Fibroblast of lung (primary cell): ENCODE results near the gene GRHPR. TPM values are rescaled to one million over a fixed set of nuclear protein-coding genes. Genes with fewer than 3 reads are reported as not detected.
A peak's percentile ranks its signal among the peaks of the same experiment; 100 is the strongest.

Experiments used
- DNase-seq, 2 donors: peaks; one replicate each; pipeline versions ENCODE4 v3.0.0 to v3.0.0-alpha.2; 2010; ENCODE audit warnings: low read depth in 2 of 2
- H2AFZ ChIP-seq: 2 replicates; pipeline ENCODE4 v1.5.1; 2012; ENCODE audit warnings: low read length, control low read depth, inconsistent platforms
- H3K27ac ChIP-seq: 2 replicates; pipeline ENCODE4 v1.5.1; 2011; ENCODE audit warnings: low read length, control low read depth; ENCODE audit not compliant: insufficient read depth
- H3K27me3 ChIP-seq: 2 replicates; pipeline ENCODE4 v1.5.1; 2011; ENCODE audit warnings: mild to moderate bottlenecking, low read length; ENCODE audit not compliant: control insufficient read depth, insufficient read depth
- H3K36me3 ChIP-seq: 2 replicates; pipeline ENCODE4 v1.5.1; 2011; ENCODE audit warnings: low read length; ENCODE audit not compliant: control insufficient read depth, insufficient read depth
- H3K4me1 ChIP-seq: 2 replicates; pipeline ENCODE4 v1.5.1; 2011; ENCODE audit warnings: low read length; ENCODE audit not compliant: control insufficient read depth, insufficient read depth; ENCODE audit errors: extremely low read depth
- H3K4me2 ChIP-seq: 2 replicates; pipeline ENCODE4 v1.5.1; 2011; ENCODE audit warnings: low read length, control low read depth; ENCODE audit not compliant: insufficient read depth; ENCODE audit errors: extremely low read depth
- H3K4me3 ChIP-seq, 4 experiments: fragments of 200-600 bp in 1 of 4; sonication (generic) in 1 of 4; replicated peaks in 1 of 4; 2 replicates each; pipeline ENCODE4 v1.5.1; 2011 to 2016; ENCODE audit warnings: low read length in 4 of 4, low read depth in 3 of 4, mild to moderate bottlenecking in 3 of 4, control low read depth in 2 of 4, inconsistent platforms in 1 of 4, mixed read lengths in 1 of 4; ENCODE audit not compliant: insufficient read depth in 1 of 4; ENCODE audit errors: control extremely low read depth in 1 of 4
- H3K79me2 ChIP-seq: 2 replicates; pipeline ENCODE4 v1.5.1; 2012; ENCODE audit warnings: mild to moderate bottlenecking, low read length, inconsistent platforms; ENCODE audit not compliant: control insufficient read depth, insufficient read depth
- H3K9ac ChIP-seq: 2 replicates; pipeline ENCODE4 v1.5.1; 2011; ENCODE audit warnings: mild to moderate bottlenecking, low read length, control low read depth; ENCODE audit not compliant: insufficient read depth
- H3K9me3 ChIP-seq: 2 replicates; pipeline ENCODE4 v1.5.1; 2012; ENCODE audit warnings: low read depth, low read length; ENCODE audit not compliant: control insufficient read depth, insufficient read depth
- H4K20me1 ChIP-seq: 2 replicates; pipeline ENCODE4 v1.5.1; 2011; ENCODE audit warnings: low read length; ENCODE audit not compliant: control insufficient read depth, insufficient read depth; ENCODE audit errors: extremely low read depth
- CTCF ChIP-seq, 2 donors: IDR thresholded peaks in 1 of 2; conservative IDR thresholded peaks in 1 of 2; 1 replicate in 1 of 2; 2 replicates in 1 of 2; pipeline ENCODE4 v1.5.1; 2011 to 2012; ENCODE audit warnings: low read length in 2 of 2, control low read depth in 1 of 2, inconsistent platforms in 1 of 2, low read depth in 1 of 2, mild to moderate bottlenecking in 1 of 2
- EZH2 ChIP-seq: IDR thresholded peaks from 2 replicates; pipeline ENCODE4 v1.5.1; 2012; ENCODE audit warnings: low read length, control low read depth, mild to moderate bottlenecking; ENCODE audit errors: missing control alignments
- polyA plus RNA-seq, 2 donors: library from polyadenylated mRNA; depleted of rRNA in 1 of 2; stranded (reverse) in 1 of 2; unstranded in 1 of 2; fragments of >200 nt; gene quantifications; 2 replicates each; pipeline ENCODE4 v1.2.1, GENCODE V29; 2011 to 2012; ENCODE audit warnings: missing spikeins in 1 of 2
- total RNA-seq: library from RNA; depleted of rRNA; stranded (reverse); fragments of >200 nt; gene quantifications from 2 replicates; pipeline ENCODE4 v1.2.1, GENCODE V29; 2014

GRHPR gene
- total and polyA plus RNA-seq, 2 donors (not counting 1 experiment from before 2014, with no cell fraction given) = 107 to 108 TPM

- Histone ChIP-seq H3K9me3 (no peaks in the 10 kb centered on the region), H3K4me3 (no peak overlapping the region), H3K79me2 (no peaks in the 10 kb centered on the region), H3K27ac (no peak overlapping the region), H2AFZ (no peak overlapping the region), H3K4me2 (no peak overlapping the region), H4K20me1 (no peaks in the 10 kb centered on the region), H3K9ac (no peak overlapping the region), H3K27me3 (no peaks in the 10 kb centered on the region), H3K4me1 (peaks cover 2% of the 10 kb centered on the region), H3K36me3 (no peaks in the 10 kb centered on the region)
- peak in 1 of 2 donors; percentile 47 for DNase-seq
- no peak for TF ChIP-seq CTCF (conservative IDR thresholded peaks at IDR 0.05 in 1 of 2, IDR thresholded peaks at IDR 0.05 in 1 of 2; ENCODE audit: low read depth in 1 of 2, low read length in 2 of 2)
- no peak for TF ChIP-seq EZH2
These were observed 9.9 kb upstream of the GRHPR start for GRCh38 chr9:37412431-37413151.

- Histone ChIP-seq H3K36me3 (no peaks in the 10 kb centered on the region), H3K9ac (no peak overlapping the region), H3K9me3 (no peaks in the 10 kb centered on the region), H3K4me3 (no peak overlapping the region), H3K4me2 (no peak overlapping the region), H3K79me2 (no peaks in the 10 kb centered on the region), H3K27me3 (no peaks in the 10 kb centered on the region), H4K20me1 (no peaks in the 10 kb centered on the region), H3K27ac (no peak overlapping the region), H3K4me1 (peaks cover 2% of the 10 kb centered on the region), H2AFZ (no peak overlapping the region)
- no peak for TF ChIP-seq CTCF (conservative IDR thresholded peaks at IDR 0.05 in 1 of 2, IDR thresholded peaks at IDR 0.05 in 1 of 2; ENCODE audit: low read depth in 1 of 2, low read length in 2 of 2)
- no peak for TF ChIP-seq EZH2
- DNase-seq = no peak
These were observed 9.2 kb upstream of the GRHPR start for GRCh38 chr9:37413311-37413710.

GRCh38 chr9:37414503-37414943 is 8.0 kb upstream of the GRHPR start:
- H3K4me1 ChIP-seq = peaks cover 2% of the 10 kb centered on the region
- H4K20me1 ChIP-seq = no peaks in the 10 kb centered on the region
- no peak overlapping the region for H3K27ac ChIP-seq
- no peak overlapping the region for H3K4me3 ChIP-seq
- H2AFZ ChIP-seq = peak overlapping the region; percentile 76
- no peaks in the 10 kb centered on the region for H3K9me3 ChIP-seq
- peak overlapping the region; percentile 68 for H3K4me2 ChIP-seq
- H3K79me2 ChIP-seq = no peaks in the 10 kb centered on the region
- no peaks in the 10 kb centered on the region for H3K36me3 ChIP-seq
- H3K27me3 ChIP-seq = no peaks in the 10 kb centered on the region
- no peak overlapping the region for H3K9ac ChIP-seq
- DNase-seq = no peak
- TF ChIP-seq EZH2 (no peak), CTCF (conservative IDR thresholded peaks at IDR 0.05 in 1 of 2, IDR thresholded peaks at IDR 0.05 in 1 of 2; ENCODE audit: low read depth in 1 of 2, low read length in 2 of 2) (no peak)
